Panc1 (cell line): ENCODE results near the gene ADAMTSL3. TPM values are rescaled to one million over a fixed set of nuclear protein-coding genes. Genes with fewer than 3 reads are reported as not detected.

ENCODE experiments used
- ATAC-seq: fragments of 200-7000 bp; cut with Tn5 transposase; 2 replicates; pipeline ENCODE4 v1.9.1; 2020; ENCODE audit warnings: mild to moderate bottlenecking, moderate library complexity
- BruUV-seq: library from RNA; stranded (reverse); fragments of 400-500 nt; replicated peaks from 2 replicates; lab custom pipeline; 2021; lab: Mats Ljungman, UMichigan
- CTCF ChIA-PET: fragments of 300-600 bp; sonication (Branson Sonifier 250); formaldehyde crosslinking; loops from one replicate; lab custom pipeline; 2022; ENCODE audit warnings: antibody characterized with exemption; lab: Charles Lee
- POLR2A ChIA-PET: fragments of 300-600 bp; sonication (Branson Sonifier 250); formaldehyde crosslinking; loops from one replicate; lab custom pipeline; 2022; ENCODE audit warnings: antibody characterized with exemption; lab: Charles Lee
- DNase-seq: peaks from one replicate; pipeline ENCODE4 v3.0.0-alpha.2; 2010; ENCODE audit warnings: low read depth, low spot score
- H3K27ac ChIP-seq: 2 replicates; pipeline ENCODE4 v1.5.1; 2011; ENCODE audit warnings: mild to moderate bottlenecking, low read length, inconsistent platforms
- H3K27me3 ChIP-seq: fragments of 200-500 bp; sonication (Bioruptor generic); 2 replicates; pipeline ENCODE4 v1.6.0; 2014; ENCODE audit warnings: low read length, inconsistent platforms; ENCODE audit not compliant: control insufficient read depth, insufficient read depth
- H3K36me3 ChIP-seq: fragments of 200-500 bp; sonication (Bioruptor generic); 2 replicates; pipeline ENCODE4 v1.5.1; 2014; ENCODE audit warnings: inconsistent platforms, mild to moderate bottlenecking, low read length, moderate library complexity; ENCODE audit not compliant: control insufficient read depth, insufficient read depth
- H3K4me1 ChIP-seq: 2 replicates; pipeline ENCODE4 v1.5.1; 2011; ENCODE audit warnings: inconsistent platforms, mild to moderate bottlenecking, low read length, moderate library complexity; ENCODE audit not compliant: control insufficient read depth, insufficient read depth
- H3K4me3 ChIP-seq, 2 experiments: 2 replicates each; pipeline ENCODE4 v1.5.1; 2011 to 2012; ENCODE audit warnings: low read depth in 2 of 2, low read length in 2 of 2, mild to moderate bottlenecking in 2 of 2, inconsistent platforms in 1 of 2, moderate library complexity in 1 of 2
- H3K9me3 ChIP-seq: fragments of 200-500 bp; sonication (Bioruptor generic); 2 replicates; pipeline ENCODE4 v1.5.1; 2014; ENCODE audit warnings: low read depth, mild to moderate bottlenecking, inconsistent platforms, low read length, moderate library complexity; ENCODE audit not compliant: control insufficient read depth, insufficient read depth
- POLR2AphosphoS5 ChIP-seq: IDR thresholded peaks from 2 replicates; pipeline ENCODE4 v1.6.1; 2012; ENCODE audit warnings: mild to moderate bottlenecking, low read depth, low read length, moderate library complexity
- SIN3A ChIP-seq: IDR thresholded peaks from 2 replicates; pipeline ENCODE4 v1.6.1; 2012; ENCODE audit warnings: low read depth, mild to moderate bottlenecking, low read length, moderate library complexity, borderline replicate concordance; ENCODE audit not compliant: insufficient read depth
- TCF7L2 ChIP-seq: IDR thresholded peaks from 2 replicates; pipeline ENCODE4 v1.6.1; 2011; ENCODE audit warnings: mild to moderate bottlenecking, low read depth, low read length, inconsistent platforms
- in situ Hi-C: cut with HindIII; loops from 2 replicates; pipeline ENCODE4 v1.10.0; 2016; ENCODE audit warnings: low sequenced_read_pairs, low pct_unique_long_range_greater_than_20kb
- intact Hi-C: fragments of 100-400 bp; cut with micrococcal nuclease; formaldehyde crosslinking; loops from one replicate; pipeline ENCODE4 v1.10.0; 2022; ENCODE audit not compliant: unreplicated experiment
- total RNA-seq: library from RNA; stranded (reverse); gene quantifications from one replicate; pipeline ENCODE4 v1.2.1, GENCODE V29; 2021; ENCODE audit not compliant: unreplicated experiment
- TF ChIP-seq, protein P1 (sequence below): fragments of 450-650 bp; IDR thresholded peaks from 2 replicates; pipeline ENCODE4 v1.5.1; 2017; ENCODE audit warnings: mild to moderate bottlenecking
- TF ChIP-seq, protein P2 (sequence below), 2 experiments: IDR thresholded peaks; 2 replicates each; pipeline ENCODE4 v1.6.1; 2011 to 2012; ENCODE audit warnings: low read depth in 2 of 2, control low read depth in 1 of 2, low read length in 1 of 2, mild to moderate bottlenecking in 1 of 2, moderate library complexity in 1 of 2; ENCODE audit not compliant: insufficient read depth in 1 of 2

Gene ADAMTSL3
- total RNA-seq, 1 experiment from 2014 or later, result not detected

DNA sequence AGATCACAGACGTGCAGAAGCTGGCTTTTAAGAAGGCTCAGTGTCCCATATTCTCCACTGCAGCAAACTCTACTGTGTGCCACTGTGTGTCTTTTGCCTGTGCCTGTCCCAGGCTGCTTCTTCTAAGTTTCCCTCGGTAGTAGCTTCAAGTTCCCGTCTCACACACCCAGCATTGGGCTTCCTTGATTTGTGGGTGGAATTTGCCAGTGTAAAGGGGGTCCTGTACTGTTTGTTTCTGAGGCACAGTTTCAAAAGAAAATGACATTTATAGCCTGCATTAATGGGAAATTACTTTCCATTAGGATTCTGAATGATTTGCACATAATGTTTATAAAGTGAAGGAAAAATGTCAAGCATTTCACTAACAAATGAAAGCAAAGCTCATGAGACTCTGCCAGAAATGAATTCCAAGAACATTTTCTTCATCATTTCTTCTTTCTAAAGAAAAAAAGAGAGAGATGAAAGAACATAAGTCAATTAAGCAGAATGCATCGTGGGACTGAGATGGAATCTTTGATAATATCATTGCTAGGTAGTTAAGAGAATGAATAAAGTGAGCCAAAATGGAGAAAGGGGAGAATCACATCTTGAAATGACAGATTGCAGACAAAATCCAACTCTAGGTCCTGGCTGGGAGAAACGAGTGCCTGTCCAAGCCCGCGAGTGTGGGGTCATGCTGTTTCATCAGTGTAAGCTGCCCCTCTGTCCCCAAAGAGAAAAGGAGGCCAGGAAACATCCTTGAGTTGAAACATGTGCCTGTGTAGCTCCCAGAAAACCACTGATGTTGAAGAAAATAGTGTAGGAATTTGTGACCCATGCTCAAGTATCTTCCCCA lies 48.6 kb upstream of the ADAMTSL3 start:
- TF ChIP-seq TCF7L2 (no peak), SIN3A (no peak), POLR2AphosphoS5 (no peak)
- TF ChIP-seq, protein P1, sequence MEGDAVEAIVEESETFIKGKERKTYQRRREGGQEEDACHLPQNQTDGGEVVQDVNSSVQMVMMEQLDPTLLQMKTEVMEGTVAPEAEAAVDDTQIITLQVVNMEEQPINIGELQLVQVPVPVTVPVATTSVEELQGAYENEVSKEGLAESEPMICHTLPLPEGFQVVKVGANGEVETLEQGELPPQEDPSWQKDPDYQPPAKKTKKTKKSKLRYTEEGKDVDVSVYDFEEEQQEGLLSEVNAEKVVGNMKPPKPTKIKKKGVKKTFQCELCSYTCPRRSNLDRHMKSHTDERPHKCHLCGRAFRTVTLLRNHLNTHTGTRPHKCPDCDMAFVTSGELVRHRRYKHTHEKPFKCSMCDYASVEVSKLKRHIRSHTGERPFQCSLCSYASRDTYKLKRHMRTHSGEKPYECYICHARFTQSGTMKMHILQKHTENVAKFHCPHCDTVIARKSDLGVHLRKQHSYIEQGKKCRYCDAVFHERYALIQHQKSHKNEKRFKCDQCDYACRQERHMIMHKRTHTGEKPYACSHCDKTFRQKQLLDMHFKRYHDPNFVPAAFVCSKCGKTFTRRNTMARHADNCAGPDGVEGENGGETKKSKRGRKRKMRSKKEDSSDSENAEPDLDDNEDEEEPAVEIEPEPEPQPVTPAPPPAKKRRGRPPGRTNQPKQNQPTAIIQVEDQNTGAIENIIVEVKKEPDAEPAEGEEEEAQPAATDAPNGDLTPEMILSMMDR, result no peak
- TF ChIP-seq, protein P2, sequence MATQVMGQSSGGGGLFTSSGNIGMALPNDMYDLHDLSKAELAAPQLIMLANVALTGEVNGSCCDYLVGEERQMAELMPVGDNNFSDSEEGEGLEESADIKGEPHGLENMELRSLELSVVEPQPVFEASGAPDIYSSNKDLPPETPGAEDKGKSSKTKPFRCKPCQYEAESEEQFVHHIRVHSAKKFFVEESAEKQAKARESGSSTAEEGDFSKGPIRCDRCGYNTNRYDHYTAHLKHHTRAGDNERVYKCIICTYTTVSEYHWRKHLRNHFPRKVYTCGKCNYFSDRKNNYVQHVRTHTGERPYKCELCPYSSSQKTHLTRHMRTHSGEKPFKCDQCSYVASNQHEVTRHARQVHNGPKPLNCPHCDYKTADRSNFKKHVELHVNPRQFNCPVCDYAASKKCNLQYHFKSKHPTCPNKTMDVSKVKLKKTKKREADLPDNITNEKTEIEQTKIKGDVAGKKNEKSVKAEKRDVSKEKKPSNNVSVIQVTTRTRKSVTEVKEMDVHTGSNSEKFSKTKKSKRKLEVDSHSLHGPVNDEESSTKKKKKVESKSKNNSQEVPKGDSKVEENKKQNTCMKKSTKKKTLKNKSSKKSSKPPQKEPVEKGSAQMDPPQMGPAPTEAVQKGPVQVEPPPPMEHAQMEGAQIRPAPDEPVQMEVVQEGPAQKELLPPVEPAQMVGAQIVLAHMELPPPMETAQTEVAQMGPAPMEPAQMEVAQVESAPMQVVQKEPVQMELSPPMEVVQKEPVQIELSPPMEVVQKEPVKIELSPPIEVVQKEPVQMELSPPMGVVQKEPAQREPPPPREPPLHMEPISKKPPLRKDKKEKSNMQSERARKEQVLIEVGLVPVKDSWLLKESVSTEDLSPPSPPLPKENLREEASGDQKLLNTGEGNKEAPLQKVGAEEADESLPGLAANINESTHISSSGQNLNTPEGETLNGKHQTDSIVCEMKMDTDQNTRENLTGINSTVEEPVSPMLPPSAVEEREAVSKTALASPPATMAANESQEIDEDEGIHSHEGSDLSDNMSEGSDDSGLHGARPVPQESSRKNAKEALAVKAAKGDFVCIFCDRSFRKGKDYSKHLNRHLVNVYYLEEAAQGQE (IDR thresholded peaks at IDR 0.05; ENCODE audit: insufficient read depth in 1 of 2, low read depth in 2 of 2, low read length in 1 of 2), result no peak
- H3K4me1 ChIP-seq, result no peaks in the 10 kb centered on the region
- no peak for DNase-seq
- no peaks in the 10 kb centered on the region for H3K27me3 ChIP-seq
- intact Hi-C loops (no loop called here), in situ Hi-C loops (no loop called here)
- H3K4me3 ChIP-seq, result no peak overlapping the region
- H3K27ac ChIP-seq, result no peak overlapping the region
- no peak for ATAC-seq
- no peaks in the 10 kb centered on the region for H3K9me3 ChIP-seq
- no peaks in the 10 kb centered on the region for H3K36me3 ChIP-seq
- BruUV-seq, result no TSS peak
- CTCF ChIA-PET, result no interaction called here
- POLR2A ChIA-PET, result no interaction called here

DNA sequence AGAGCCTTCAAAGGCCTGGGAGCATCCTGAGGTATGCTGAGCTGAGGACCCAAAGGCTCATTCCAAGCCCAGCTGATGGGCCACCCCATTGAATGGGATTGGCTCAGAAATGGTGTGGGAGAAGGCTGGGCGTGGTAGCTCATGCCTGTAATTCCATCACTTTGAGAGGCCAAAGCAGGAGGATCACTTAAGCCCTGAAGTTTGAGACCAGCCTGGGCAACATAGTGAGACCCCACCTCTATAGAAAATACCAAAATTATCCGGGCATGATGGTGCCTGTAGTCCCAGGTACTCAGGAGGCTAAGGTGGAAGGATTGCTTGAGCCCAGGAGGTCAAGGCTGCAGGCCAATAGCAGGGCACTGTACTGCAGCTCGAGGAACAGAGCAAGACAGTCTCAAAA lies 43.8 kb upstream of the ADAMTSL3 start:
- no peaks in the 10 kb centered on the region for H3K4me1 ChIP-seq
- BruUV-seq, result no TSS peak
- no peaks in the 10 kb centered on the region for H3K36me3 ChIP-seq
- TF ChIP-seq, protein P2 (IDR thresholded peaks at IDR 0.05; ENCODE audit: insufficient read depth in 1 of 2, low read depth in 2 of 2, low read length in 1 of 2), result no peak
- TF ChIP-seq, protein P1, result no peak
- TF ChIP-seq POLR2AphosphoS5, result no peak
- TF ChIP-seq TCF7L2, result no peak
- no peak for TF ChIP-seq SIN3A
- H3K9me3 ChIP-seq, result no peaks in the 10 kb centered on the region
- no peak overlapping the region for H3K27ac ChIP-seq
- DNase-seq, result no peak
- H3K27me3 ChIP-seq, result no peaks in the 10 kb centered on the region
- H3K4me3 ChIP-seq, result no peak overlapping the region
- intact Hi-C loops (no loop called here), in situ Hi-C loops (no loop called here)
- ChIA-PET CTCF (no interaction called here), POLR2A (no interaction called here)
- ATAC-seq, result no peak
